GM19035 (cell line): ENCODE results near the gene CD52.

Experiments
- ATAC-seq: cut with Tn5 transposase; IDR thresholded peaks from one replicate; pipeline ENCODE4 v1.9.1; 2021; ENCODE audit not compliant: unreplicated experiment

CD52 gene, protein sequence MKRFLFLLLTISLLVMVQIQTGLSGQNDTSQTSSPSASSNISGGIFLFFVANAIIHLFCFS

DNA sequence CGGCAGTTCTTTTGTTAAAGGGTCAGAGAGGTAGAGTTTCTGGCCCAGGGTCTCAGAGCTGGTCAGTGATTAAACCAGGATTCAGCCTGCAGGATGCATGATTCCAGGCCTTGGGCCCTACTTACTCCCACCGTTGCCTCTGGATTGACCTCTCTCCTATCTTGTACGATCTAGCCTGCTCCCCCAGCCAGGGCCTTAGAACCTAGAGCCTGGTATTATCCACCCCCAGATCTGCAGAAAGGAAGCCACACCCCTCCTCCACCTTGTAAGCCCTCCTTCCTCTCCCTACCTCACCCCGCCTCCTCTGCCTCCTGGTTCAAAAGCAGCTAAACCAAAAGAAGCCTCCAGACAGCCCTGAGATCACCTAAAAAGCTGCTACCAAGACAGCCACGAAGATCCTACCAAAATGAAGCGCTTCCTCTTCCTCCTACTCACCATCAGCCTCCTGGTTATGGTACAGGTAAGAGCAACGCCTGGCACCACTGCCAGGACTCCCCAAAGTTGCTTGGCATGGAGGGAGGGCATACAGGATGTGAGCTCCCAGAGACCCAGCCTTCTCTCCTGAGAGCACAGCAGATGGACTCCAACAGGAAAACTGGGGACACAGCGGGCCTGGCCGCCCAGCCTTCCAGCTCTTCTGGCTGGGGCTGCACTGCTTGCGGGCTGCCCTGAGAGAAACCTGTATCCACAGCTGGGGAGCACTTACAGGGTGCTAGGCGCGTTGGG, at the start of gene CD52:
Gene CD52, plus strand, starts transcription at position 347 of the 726 bp plus-strand sequence. Its CDS starts 60 bp downstream, at position 407.
- ATAC-seq: peak; percentile 40

DNA sequence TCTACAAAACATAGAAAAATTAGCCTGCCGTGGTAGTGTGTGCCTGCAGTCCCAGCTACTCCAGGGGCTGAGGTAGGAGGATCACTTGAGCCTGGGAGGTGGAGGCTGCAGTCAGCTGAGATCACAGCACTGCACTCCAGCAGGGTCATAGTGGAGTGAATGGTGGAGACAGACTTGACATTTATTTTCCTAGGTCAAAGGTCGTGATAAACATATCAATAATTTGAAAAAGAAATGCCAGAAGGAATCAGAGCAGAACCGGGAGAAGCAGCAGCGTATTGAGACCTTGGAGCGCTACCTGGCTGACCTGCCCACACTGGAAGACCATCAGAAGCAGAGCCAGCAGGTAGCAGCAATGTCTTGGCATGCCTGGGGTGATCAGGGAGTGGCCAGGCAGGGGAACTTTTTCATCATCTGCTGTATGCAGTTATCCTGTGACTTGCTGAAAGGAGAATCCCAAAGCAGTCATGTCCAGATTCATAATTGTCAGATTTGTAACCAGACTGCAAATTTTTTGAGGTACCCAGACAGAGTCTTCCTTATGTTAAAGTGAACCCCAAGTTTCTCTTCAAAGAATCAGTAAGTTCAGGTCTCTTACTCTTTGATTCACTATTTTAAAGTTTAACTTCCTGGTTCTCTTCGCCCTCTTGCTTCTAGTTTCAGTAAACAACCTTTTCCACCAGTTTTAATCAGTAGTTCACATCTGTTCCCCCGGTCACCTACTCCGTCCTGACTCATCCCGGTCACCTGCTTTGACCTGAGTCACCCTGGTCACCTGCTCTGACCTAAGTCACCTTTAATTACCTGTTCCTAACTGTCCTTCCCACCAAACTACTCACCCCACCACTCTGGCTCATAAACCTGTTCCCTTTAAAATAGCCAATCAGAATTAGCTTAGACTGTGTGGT, 49.2 kb upstream of the CD52 start:
- no peak for ATAC-seq

DNA sequence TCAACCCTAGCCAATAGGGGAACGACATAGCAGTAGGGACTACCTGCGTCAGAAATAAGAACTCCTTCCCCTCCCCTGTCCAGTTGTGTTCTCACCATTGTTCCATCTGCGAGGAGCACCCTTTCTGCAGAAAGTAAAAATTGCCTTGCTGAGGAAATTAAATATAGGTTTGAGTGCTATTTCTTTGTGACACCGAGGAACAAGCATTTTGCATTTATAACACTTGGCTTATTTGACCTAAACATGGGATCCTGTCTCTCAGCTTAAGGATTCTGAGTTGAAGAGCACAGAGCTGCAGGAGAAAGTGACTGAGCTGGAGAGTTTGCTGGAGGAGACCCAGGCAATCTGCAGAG, 48.6 kb upstream of the CD52 start:
- no peak for ATAC-seq

DNA sequence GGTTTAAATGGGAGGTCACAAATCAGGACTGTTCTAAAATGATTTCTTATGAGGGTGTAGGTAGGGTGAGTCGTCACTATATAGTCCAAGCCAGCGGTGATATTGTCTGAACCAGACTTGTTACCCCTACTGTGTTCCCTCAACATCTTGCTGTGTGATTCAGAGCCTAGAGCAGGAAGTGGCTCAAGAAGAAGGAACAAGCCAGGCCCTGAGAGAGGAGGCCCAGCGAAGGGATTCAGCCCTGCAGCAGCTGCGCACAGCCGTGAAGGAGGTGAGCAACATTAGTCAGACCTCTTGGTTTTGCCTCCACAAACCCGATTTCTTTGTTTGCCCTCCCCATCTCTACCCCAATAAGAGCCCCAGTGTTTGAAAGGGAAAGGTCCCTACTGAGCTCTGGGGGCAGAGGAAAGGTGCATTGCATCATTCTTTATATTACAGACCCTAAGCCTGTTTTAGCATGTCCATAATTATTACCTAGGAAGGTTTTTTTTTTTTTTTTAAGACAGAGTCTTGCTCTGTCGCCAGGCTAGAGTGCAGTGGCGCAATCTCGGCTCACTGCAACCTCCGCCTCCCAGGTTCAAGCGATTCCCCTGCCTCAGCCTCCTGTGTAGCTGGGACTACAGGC, 42.8 kb upstream of the CD52 start:
- no peak for ATAC-seq

DNA sequence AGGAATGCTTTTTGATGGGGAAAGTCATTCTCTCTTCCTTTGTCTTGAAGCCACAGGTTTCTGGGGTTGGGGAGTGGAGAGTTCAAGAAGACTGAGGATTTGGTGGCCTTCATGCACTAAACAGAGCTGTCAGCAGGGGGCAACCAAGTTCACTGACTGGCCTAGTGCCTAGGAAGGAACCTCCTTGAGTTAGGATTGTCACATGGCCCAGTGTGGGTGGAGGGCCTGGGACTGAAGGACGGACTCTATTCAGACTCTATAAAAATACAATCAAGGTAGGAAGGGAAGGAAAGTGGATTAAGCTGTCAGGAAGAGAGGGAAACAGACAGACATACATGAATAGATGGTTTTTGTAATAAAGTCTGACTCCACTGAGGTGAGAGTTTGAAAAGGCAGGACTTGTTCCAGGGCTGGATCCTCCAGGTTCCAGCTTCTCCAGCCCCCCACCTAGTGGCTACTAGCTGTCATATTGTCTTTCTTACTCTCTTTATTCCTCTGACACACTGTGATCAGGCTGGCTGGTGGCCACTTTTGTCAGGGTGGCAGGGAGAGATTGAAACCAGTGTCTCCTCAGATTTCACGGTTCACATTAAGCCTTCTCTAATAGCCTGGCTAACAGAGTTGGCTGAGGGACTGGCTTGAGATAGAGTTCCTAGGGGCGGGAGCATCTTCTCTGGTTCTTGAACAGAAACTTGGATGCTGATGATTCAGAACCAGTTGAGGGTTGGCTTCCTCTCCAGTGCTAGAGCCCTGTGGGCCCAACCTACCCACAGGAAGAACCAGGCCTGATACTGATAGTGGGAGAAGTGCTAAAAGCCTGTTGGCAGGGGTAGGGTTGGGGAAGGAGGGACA, 42.0 kb upstream of the CD52 start:
- ATAC-seq: no peak

DNA sequence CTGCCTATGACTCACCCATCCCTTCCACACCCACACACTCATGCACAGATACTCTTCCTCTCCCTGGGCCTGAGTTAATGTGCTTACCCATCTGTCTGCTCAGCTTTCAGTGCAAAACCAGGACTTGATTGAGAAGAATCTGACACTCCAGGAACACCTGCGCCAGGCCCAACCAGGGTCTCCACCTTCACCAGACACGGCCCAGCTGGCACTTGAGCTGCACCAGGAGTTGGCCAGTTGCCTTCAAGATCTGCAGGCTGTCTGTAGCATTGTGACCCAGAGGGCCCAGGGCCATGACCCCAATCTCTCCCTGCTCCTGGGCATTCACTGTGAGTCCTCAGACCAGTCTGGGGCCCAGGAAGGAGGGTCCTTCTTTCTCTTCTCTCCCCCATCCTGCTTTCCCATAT, 41.3 kb upstream of the CD52 start:
- no peak for ATAC-seq

DNA sequence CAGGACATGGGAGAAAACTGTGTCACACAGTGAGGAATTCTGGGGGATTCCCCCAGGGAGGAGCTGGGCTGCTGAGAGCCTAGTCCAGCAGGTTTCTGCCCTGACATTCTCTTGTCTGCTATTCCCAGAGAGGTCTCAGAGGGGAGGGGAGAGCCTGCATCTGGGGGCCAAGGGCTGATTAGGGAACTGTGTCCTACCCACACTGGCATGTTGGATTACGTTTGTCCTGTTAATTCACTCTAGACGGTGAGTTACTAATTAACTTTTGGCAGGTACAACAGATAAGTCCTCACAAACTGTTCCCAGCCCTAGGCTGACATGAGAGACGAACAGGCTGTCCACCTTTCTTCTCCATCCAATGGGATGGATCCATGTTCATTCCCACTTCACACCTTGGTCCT, 40.5 kb upstream of the CD52 start:
- ATAC-seq: no peak

DNA sequence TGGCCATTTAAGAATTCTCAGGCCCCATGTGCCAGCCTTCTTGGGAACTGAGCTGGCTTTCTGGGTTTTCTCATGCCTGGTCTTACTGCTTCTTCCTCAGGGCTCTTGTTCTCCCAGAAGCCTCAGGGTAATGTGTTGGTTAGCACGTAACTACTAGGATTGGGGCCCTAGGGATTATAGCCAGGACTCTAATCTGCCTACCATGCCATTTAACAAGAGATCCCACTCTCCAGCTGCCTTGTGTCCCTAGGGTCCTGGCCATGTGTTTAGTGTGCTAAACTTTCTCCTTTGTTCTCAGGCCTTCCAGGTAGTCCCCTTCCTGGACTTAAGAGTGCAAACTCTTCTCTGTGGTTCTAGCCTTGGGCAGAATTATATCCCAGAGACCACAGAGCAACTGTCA, 40.0 kb upstream of the CD52 start:
- no peak for ATAC-seq

DNA sequence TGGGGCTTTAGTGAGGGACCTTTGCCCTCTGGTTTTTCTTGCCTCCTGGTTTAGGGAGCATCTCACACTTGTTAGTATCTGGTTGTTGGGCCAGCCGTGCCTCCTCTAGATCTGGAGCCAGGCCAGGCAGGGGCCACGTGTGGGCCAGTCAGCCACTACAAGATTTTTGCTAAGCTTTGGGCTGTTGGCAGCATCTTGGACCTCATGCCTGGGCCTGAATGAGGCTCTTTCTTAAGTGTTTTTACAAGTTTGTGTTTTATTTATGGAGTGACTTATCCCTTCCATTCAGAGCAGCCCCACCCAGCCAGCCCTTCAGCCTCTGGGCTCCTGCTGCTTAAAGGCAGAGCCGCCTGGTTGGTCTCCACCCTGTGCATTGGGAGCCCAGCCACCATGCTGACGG, 39.5 kb upstream of the CD52 start:
- ATAC-seq: no peak

DNA sequence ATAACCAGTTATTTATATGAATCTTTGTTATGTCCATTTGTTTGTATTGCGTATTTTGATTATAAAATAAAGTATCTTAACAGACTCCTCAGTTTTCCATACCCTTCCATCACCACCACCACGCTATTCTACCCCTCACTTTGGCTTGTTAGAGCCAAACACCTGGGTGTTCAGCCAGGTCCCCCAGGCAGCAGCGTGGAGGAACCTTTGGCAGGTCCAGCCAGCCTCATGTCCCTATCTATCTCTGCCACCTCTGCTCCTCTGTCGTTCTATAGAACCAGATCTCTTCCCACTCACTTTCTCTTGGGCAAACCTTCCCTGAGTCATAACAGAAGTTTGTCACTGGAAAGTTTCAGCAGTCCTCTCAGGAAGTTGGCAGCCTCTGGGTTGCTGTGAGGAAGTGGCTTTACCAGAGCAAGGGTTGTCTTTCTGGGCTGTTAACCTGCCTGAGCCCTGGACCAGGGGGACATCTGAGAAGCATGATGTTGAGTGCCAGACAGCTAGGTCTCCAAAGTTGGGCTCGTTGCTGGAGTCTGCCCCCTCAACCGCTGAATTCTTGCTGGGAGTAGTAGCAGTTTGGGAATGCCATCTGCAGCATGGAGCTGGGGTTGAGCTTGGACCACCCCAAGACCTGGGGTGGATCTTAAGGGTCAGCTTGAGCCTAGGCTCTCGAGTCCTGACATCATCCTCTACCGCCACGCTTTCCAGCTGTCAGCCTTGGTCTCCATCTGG, 38.9 kb upstream of the CD52 start:
- no peak for ATAC-seq

DNA sequence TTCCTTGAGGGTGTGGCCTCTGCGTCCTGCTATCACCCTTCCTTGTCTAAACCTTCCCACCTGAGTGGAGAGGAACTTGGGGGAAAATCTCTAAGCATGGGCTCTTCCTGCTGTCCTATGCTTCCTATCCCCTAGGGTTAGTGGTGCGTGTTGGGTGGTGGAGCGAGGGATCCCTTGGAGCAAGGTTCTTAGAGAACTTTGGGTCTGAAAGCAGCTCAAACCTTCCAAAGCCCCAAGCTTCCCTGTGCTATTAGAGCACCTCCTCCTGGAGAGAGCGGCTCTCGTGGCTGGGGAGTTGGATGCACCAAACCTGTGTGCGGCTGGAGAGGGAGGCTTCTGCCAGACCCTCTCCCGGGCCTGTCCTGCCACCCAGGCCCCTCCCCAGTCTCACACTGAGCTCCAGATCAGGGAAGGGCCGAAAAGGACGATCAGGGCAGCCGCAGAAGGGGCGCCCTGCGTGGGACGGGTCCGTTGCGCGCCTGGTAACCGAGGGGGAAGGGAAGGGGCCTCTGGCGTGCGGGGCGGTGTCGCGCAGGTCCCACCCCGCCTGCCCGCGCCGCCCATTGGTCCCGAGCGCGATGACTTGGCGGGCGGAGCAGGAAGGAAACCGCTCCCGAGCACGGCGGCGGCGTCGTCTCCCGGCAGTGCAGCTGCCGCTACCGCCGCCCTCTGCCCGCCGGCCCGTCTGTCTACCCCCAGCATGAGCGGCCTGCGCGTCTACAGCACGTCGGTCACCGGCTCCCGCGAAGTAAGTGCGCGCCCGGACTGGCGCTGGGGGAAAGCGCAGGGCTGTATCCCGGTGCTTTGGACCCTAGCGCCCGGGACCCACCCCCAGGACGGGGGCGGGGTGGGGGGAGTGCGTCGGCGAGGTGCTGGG, 38.1 kb upstream of the CD52 start, which contains the start of gene SH3BGRL3:
Gene SH3BGRL3, plus strand, starts transcription at position 631 of the 877 bp plus-strand sequence. Its CDS starts 70 bp downstream, at position 701.
- peak; percentile 69 for ATAC-seq

DNA sequence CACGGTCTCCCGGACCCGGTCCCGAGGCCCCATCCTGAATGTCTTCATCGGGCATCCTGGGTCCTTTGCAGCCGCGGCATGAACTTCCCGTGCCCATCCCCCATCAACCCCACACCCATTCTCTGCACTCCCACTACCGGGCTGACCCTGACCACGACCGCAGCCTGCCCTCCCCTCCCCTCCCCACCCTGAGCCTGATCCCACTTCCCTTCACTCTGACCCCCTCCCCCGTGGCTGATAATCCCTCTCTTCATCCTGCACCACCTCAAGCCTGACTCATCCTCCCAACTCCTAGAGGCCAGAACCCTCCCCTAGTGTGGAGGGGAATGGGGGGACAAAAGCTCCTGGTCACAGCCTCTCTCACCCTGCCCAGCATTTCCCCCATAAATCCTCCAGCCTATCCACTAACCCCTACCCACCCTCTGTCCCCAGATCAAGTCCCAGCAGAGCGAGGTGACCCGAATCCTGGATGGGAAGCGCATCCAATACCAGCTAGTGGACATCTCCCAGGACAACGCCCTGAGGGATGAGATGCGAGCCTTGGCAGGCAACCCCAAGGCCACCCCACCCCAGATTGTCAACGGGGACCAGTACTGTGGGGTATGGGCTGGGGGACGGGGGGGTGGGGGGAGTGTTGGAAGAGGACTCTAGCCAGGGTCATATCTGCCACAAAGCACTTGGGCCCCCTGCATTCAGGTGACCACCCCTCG, 37.3 kb upstream of the CD52 start:
- peak; percentile 23 for ATAC-seq

DNA sequence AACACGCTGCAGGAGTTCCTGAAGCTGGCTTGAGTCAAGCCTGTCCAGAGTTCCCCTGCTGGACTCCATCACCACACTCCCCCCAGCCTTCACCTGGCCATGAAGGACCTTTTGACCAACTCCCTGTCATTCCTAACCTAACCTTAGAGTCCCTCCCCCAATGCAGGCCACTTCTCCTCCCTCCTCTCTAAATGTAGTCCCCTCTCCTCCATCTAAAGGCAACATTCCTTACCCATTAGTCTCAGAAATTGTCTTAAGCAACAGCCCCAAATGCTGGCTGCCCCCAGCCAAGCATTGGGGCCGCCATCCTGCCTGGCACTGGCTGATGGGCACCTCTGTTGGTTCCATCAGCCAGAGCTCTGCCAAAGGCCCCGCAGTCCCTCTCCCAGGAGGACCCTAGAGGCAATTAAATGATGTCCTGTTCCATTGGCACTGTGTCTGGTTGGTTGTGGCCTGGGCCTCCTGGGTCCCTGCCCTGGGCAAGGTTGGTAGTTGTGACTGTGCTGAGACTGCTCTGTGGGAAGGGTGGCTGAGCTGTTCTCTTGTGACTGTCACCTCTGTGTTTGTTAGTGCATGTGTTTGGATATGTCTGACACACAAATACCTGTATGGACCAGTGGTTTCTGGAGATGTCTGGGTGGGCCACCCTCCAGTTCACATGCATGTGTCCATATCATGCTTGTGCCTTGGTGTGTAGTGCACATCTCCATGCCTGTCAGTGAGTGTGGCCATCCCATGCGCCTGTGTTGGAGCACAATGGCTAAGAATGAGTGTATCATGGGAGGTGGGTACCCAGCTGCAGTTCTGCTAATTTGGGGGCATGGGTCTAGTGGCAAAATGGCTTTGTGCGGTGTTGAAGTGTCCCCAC, 36.4 kb upstream of the CD52 start:
- ATAC-seq: no peak

DNA sequence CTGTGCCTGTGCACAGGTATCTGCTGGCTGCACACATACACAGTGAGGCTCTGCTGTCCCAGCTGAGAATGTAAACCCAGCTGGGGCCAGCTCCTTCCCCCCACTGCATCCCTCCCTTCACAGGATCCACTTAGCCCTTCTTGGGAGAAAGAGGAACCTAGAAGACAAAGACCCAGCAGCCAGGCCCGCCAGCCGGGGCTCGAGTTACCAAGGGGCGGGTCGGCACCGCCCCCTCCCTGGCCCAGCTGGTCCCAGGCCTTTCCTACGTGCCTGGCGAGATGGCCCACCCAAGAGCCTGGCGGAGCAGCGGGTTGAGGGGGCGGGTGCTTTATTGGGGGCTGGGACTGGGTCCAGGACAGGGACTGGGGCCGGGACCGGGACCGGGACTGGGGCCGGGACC, 35.8 kb upstream of the CD52 start:
- ATAC-seq: no peak

DNA sequence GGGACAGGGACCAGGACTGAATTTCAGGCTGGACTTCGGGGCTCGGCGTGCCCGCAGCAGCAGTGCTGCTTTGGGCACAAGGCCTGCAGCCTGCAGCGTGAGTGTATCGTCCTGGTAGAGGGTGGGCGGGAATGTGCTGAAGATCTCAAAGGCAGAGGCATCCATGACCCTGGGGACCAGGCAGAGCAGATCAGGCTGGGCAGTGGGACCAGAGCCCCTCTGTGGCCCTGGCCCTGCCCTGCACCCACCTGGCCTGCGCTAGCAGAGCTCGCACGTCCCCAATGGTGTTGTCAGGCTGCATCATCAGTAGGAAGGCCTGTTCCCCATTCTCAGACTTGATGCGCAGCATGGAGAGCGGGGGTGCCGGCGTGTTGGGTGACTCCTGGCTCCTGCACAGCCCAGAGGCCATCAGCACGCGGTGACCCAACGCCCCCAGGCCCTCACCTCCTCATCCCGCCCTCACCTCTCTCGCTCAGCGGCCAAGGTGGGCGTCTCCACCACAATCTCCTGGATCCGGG, 35.3 kb upstream of the CD52 start:
- ATAC-seq: no peak

DNA sequence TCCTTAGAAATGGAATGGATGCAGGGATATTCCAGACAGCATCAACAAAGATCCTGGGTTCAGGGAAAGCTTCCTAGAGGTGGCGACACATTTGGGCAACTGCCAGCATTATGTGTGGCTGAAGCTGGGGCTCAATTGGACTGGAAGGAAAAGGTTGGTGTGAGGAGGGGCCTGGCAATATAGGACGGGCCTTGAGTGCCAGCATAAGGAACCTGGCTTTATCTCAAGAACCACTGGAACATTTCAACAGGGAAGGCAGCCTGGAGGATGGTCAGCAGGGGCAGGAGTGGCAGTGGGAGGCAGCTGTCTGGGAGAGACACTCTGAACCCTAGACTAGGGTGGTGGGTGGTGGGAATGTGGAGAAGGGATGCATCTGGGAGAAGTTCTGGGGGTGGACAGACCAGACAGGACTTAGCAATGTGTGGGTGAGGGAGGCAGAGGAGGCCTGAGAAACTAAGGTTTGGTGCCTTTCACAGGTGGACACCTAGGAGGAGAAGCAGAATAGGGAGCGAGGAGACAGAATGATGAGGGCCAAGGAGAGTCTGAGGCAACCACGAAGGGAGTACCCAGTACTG, 34.4 kb upstream of the CD52 start:
- ATAC-seq: no peak
